HG03135 (cell line): ENCODE results near the gene AOX1.
"Not testable (repeated sequence)": the region's sequence is repeated elsewhere in the genome, so short reads cannot be mapped to it uniquely, and the experiment has no call there.

Experiments used
- ATAC-seq: cut with Tn5 transposase; IDR thresholded peaks from one replicate; pipeline ENCODE4 v1.9.1; 2021; ENCODE audit warnings: mild to moderate bottlenecking, moderate library complexity; ENCODE audit not compliant: unreplicated experiment

The AOX1 gene

GRCh38 chr2:200625282-200625681, 39.5 kb downstream of the AOX1 start:
- ATAC-seq, result no peak

GRCh38 chr2:200625958-200626363, 40.1 kb downstream of the AOX1 start:
- no peak for ATAC-seq

GRCh38 chr2:200627110-200627770, 41.4 kb downstream of the AOX1 start:
- ATAC-seq, result no peak

GRCh38 chr2:200628461-200628860, 42.6 kb downstream of the AOX1 start:
- ATAC-seq, result not testable (repeated sequence)

GRCh38 chr2:200631287-200631686, 45.5 kb downstream of the AOX1 start:
- no peak for ATAC-seq

GRCh38 chr2:200634231-200634964, 48.6 kb downstream of the AOX1 start:
- no peak for ATAC-seq

GRCh38 chr2:200635251-200635650, 49.4 kb downstream of the AOX1 start:
- no peak for ATAC-seq

- no peak for ATAC-seq
Observed at GRCh38 chr2:200637901-200638300, 52.1 kb downstream of the AOX1 start.

GRCh38 chr2:200640176-200640575, 54.4 kb downstream of the AOX1 start:
- no peak for ATAC-seq

GRCh38 chr2:200640901-200641300, 55.1 kb downstream of the AOX1 start:
- no peak for ATAC-seq

- ATAC-seq, result not testable (repeated sequence)
Observed at GRCh38 chr2:200648518-200649281, 62.9 kb downstream of the AOX1 start.

- no peak for ATAC-seq
Observed at GRCh38 chr2:200649724-200650123, 63.9 kb downstream of the AOX1 start.

GRCh38 chr2:200650195-200650594, 64.4 kb downstream of the AOX1 start:
- ATAC-seq, result no peak

GRCh38 chr2:200652158-200652557, 66.3 kb downstream of the AOX1 start:
- no peak for ATAC-seq

GRCh38 chr2:200653021-200653420, 67.2 kb downstream of the AOX1 start:
- no peak for ATAC-seq

GRCh38 chr2:200654823-200655222, 69.0 kb downstream of the AOX1 start:
- ATAC-seq, result no peak

- no peak for ATAC-seq
Observed at GRCh38 chr2:200655918-200656580, 70.2 kb downstream of the AOX1 start.

- ATAC-seq, result no peak
Observed at GRCh38 chr2:200658278-200658864, 72.6 kb downstream of the AOX1 start.

GRCh38 chr2:200659410-200659809, 73.6 kb downstream of the AOX1 start:
- no peak for ATAC-seq

GRCh38 chr2:200661477-200661876, 75.7 kb downstream of the AOX1 start:
- no peak for ATAC-seq

- ATAC-seq, result no peak
Observed at GRCh38 chr2:200662727-200663126, 76.9 kb downstream of the AOX1 start.
